ENCODE data around the gene TRIM44. TPM values are rescaled to one million over a fixed set of nuclear protein-coding genes. Genes with fewer than 3 reads are reported as not detected.
"Not testable (repeated sequence)": the region's sequence is repeated elsewhere in the genome, so short reads cannot be mapped to it uniquely, and the experiment has no call there.

TRIM44 gene
- total RNA-seq, 2 donors from 2014 or later = 45.8 to 53.1 TPM

GRCh38 chr11:35845860-35846259, 183.3 kb downstream of the TRIM44 start:
- H3K27ac Mint-ChIP-seq = no peak overlapping the region
- ATAC-seq (replicated peaks in 1 of 2) (peak; percentile 76 to 82), DNase-seq (peak; percentile 2 to 13)
- peaks cover 9% of the 10 kb centered on the region for H3K27me3 Mint-ChIP-seq (ENCODE audit: low read depth)
- no peaks in the 10 kb centered on the region for H3K4me1 Mint-ChIP-seq (ENCODE audit: low read depth)
- H3K36me3 Mint-ChIP-seq (ENCODE audit: insufficient read depth in 2 of 2) = no peaks in the 10 kb centered on the region
- H3K4me3 Mint-ChIP-seq = no peak overlapping the region
- no peaks in the 10 kb centered on the region for H3K9me3 Mint-ChIP-seq

GRCh38 chr11:35846874-35847273, 184.3 kb downstream of the TRIM44 start:
- Mint-ChIP-seq H3K27me3 (ENCODE audit: low read depth) (peaks cover 6% of the 10 kb centered on the region), H3K4me3 (no peak overlapping the region), H3K36me3 (ENCODE audit: insufficient read depth in 2 of 2) (no peaks in the 10 kb centered on the region), H3K27ac (no peak overlapping the region), H3K4me1 (ENCODE audit: low read depth) (no peaks in the 10 kb centered on the region), H3K9me3 (no peaks in the 10 kb centered on the region)
- ATAC-seq (replicated peaks in 1 of 2) (no peak), DNase-seq (no peak)

GRCh38 chr11:35847473-35847872, 184.9 kb downstream of the TRIM44 start:
- no peak overlapping the region for H3K4me3 Mint-ChIP-seq
- no peaks in the 10 kb centered on the region for H3K36me3 Mint-ChIP-seq (ENCODE audit: insufficient read depth in 2 of 2)
- H3K9me3 Mint-ChIP-seq = no peaks in the 10 kb centered on the region
- DNase-seq (no peak), ATAC-seq (replicated peaks in 1 of 2) (no peak)
- H3K27ac Mint-ChIP-seq = no peak overlapping the region
- H3K27me3 Mint-ChIP-seq (ENCODE audit: low read depth) = peaks cover 6% of the 10 kb centered on the region
- no peaks in the 10 kb centered on the region for H3K4me1 Mint-ChIP-seq (ENCODE audit: low read depth)

GRCh38 chr11:35848616-35849015, 186.0 kb downstream of the TRIM44 start:
- Mint-ChIP-seq H3K36me3 (ENCODE audit: insufficient read depth in 2 of 2) (no peaks in the 10 kb centered on the region), H3K27me3 (ENCODE audit: low read depth) (peaks cover 6% of the 10 kb centered on the region), H3K9me3 (no peaks in the 10 kb centered on the region), H3K27ac (no peak overlapping the region), H3K4me1 (ENCODE audit: low read depth) (no peaks in the 10 kb centered on the region), H3K4me3 (no peak overlapping the region)
- DNase-seq (no peak), ATAC-seq (replicated peaks in 1 of 2) (no peak)

- Mint-ChIP-seq H3K9me3 (no peaks in the 10 kb centered on the region), H3K27me3 (ENCODE audit: low read depth) (peaks cover 6% of the 10 kb centered on the region), H3K4me3 (no peak overlapping the region), H3K36me3 (ENCODE audit: insufficient read depth in 2 of 2) (no peaks in the 10 kb centered on the region), H3K4me1 (ENCODE audit: low read depth) (no peaks in the 10 kb centered on the region), H3K27ac (no peak overlapping the region)
- no peak for ATAC-seq (replicated peaks in 1 of 2)
- no peak for DNase-seq
These were observed 187.6 kb downstream of the TRIM44 start for GRCh38 chr11:35850191-35850590.

GRCh38 chr11:35851342-35851741, 188.8 kb downstream of the TRIM44 start:
- no peak for DNase-seq

GRCh38 chr11:35852056-35852455, 189.5 kb downstream of the TRIM44 start:
- no peaks in the 10 kb centered on the region for H3K4me1 Mint-ChIP-seq (ENCODE audit: low read depth)
- DNase-seq = no peak
- H3K36me3 Mint-ChIP-seq (ENCODE audit: insufficient read depth in 2 of 2) = no peaks in the 10 kb centered on the region
- H3K27me3 Mint-ChIP-seq (ENCODE audit: low read depth) = no peaks in the 10 kb centered on the region
- ATAC-seq (replicated peaks in 1 of 2) = no peak
- H3K27ac Mint-ChIP-seq = no peak overlapping the region
- peaks cover 0 to 2% of the 10 kb centered on the region in 2 donors for H3K9me3 Mint-ChIP-seq
- H3K4me3 Mint-ChIP-seq = no peak overlapping the region

More at GRCh38 chr11:35851342-35851741, 188.8 kb downstream of the TRIM44 start:
- H3K4me1 Mint-ChIP-seq (ENCODE audit: low read depth) = no peaks in the 10 kb centered on the region
- no peak for ATAC-seq (replicated peaks in 1 of 2)
- H3K9me3 Mint-ChIP-seq = peaks cover 0 to under 1% of the 10 kb centered on the region in 2 donors
- H3K36me3 Mint-ChIP-seq (ENCODE audit: insufficient read depth in 2 of 2) = no peaks in the 10 kb centered on the region
- H3K27ac Mint-ChIP-seq = no peak overlapping the region
- H3K27me3 Mint-ChIP-seq (ENCODE audit: low read depth) = peaks cover under 1% of the 10 kb centered on the region
- H3K4me3 Mint-ChIP-seq = no peak overlapping the region

GRCh38 chr11:35853971-35854370, 191.4 kb downstream of the TRIM44 start:
- peaks cover 0 to 2% of the 10 kb centered on the region in 2 donors for H3K9me3 Mint-ChIP-seq
- DNase-seq (no peak), ATAC-seq (replicated peaks in 1 of 2) (no peak)
- H3K27me3 Mint-ChIP-seq (ENCODE audit: low read depth) = no peaks in the 10 kb centered on the region
- no peaks in the 10 kb centered on the region for H3K36me3 Mint-ChIP-seq (ENCODE audit: insufficient read depth in 2 of 2)
- no peaks in the 10 kb centered on the region for H3K4me1 Mint-ChIP-seq (ENCODE audit: low read depth)
- H3K4me3 Mint-ChIP-seq = no peak overlapping the region
- H3K27ac Mint-ChIP-seq = no peak overlapping the region

GRCh38 chr11:35855671-35856070, 193.1 kb downstream of the TRIM44 start:
- Mint-ChIP-seq H3K4me1 (ENCODE audit: low read depth) (no peaks in the 10 kb centered on the region), H3K4me3 (no peak overlapping the region), H3K36me3 (ENCODE audit: insufficient read depth in 2 of 2) (no peaks in the 10 kb centered on the region), H3K9me3 (peaks cover 0 to 2% of the 10 kb centered on the region in 2 donors), H3K27me3 (ENCODE audit: low read depth) (no peaks in the 10 kb centered on the region), H3K27ac (no peak overlapping the region)
- ATAC-seq (replicated peaks in 1 of 2) (no peak), DNase-seq (no peak)

- no peaks in the 10 kb centered on the region for H3K36me3 Mint-ChIP-seq (ENCODE audit: insufficient read depth in 2 of 2)
- DNase-seq = no peak
These were observed 193.7 kb downstream of the TRIM44 start for GRCh38 chr11:35856259-35856658.

GRCh38 chr11:35856756-35857155, 194.2 kb downstream of the TRIM44 start:
- DNase-seq (no peak), ATAC-seq (replicated peaks in 1 of 2) (no peak)
- H3K27me3 Mint-ChIP-seq (ENCODE audit: low read depth) = no peaks in the 10 kb centered on the region
- H3K27ac Mint-ChIP-seq = no peak overlapping the region
- H3K4me1 Mint-ChIP-seq (ENCODE audit: low read depth) = no peaks in the 10 kb centered on the region
- H3K4me3 Mint-ChIP-seq = no peak overlapping the region
- H3K36me3 Mint-ChIP-seq (ENCODE audit: insufficient read depth in 2 of 2) = no peaks in the 10 kb centered on the region
- peaks cover 0 to 2% of the 10 kb centered on the region in 2 donors for H3K9me3 Mint-ChIP-seq

More at GRCh38 chr11:35856259-35856658, 193.7 kb downstream of the TRIM44 start:
- no peaks in the 10 kb centered on the region for H3K27me3 Mint-ChIP-seq (ENCODE audit: low read depth)
- no peaks in the 10 kb centered on the region for H3K4me1 Mint-ChIP-seq (ENCODE audit: low read depth)
- H3K9me3 Mint-ChIP-seq = peaks cover 0 to 2% of the 10 kb centered on the region in 2 donors
- ATAC-seq (replicated peaks in 1 of 2) = no peak
- H3K27ac Mint-ChIP-seq = no peak overlapping the region
- no peak overlapping the region for H3K4me3 Mint-ChIP-seq

- Mint-ChIP-seq H3K36me3 (ENCODE audit: insufficient read depth in 2 of 2) (no peaks in the 10 kb centered on the region), H3K27me3 (ENCODE audit: low read depth) (no peaks in the 10 kb centered on the region), H3K27ac (no peak overlapping the region), H3K4me1 (ENCODE audit: low read depth) (no peaks in the 10 kb centered on the region), H3K9me3 (peaks cover 0 to 2% of the 10 kb centered on the region in 2 donors), H3K4me3 (no peak overlapping the region)
- ATAC-seq (replicated peaks in 1 of 2) (no peak), DNase-seq (no peak)
These were observed 195.3 kb downstream of the TRIM44 start for GRCh38 chr11:35857922-35858321.

GRCh38 chr11:35859301-35859700, 196.7 kb downstream of the TRIM44 start:
- DNase-seq (no peak), ATAC-seq (replicated peaks in 1 of 2) (no peak)
- H3K4me1 Mint-ChIP-seq (ENCODE audit: low read depth) = no peaks in the 10 kb centered on the region
- H3K27ac Mint-ChIP-seq = no peak overlapping the region
- no peaks in the 10 kb centered on the region for H3K27me3 Mint-ChIP-seq (ENCODE audit: low read depth)
- H3K4me3 Mint-ChIP-seq = no peak overlapping the region
- no peaks in the 10 kb centered on the region for H3K36me3 Mint-ChIP-seq (ENCODE audit: insufficient read depth in 2 of 2)
- peaks cover 0 to 6% of the 10 kb centered on the region in 2 donors for H3K9me3 Mint-ChIP-seq

- not testable (repeated sequence) for H3K27ac Mint-ChIP-seq; H3K36me3 Mint-ChIP-seq (ENCODE audit: insufficient read depth in 2 of 2); H3K9me3 Mint-ChIP-seq
These were observed 197.6 kb downstream of the TRIM44 start for GRCh38 chr11:35860194-35860593.

More at GRCh38 chr11:35860194-35860593, 197.6 kb downstream of the TRIM44 start:
- not testable (repeated sequence) for H3K4me1 Mint-ChIP-seq (ENCODE audit: low read depth); DNase-seq; ATAC-seq (replicated peaks in 1 of 2); H3K4me3 Mint-ChIP-seq; H3K27me3 Mint-ChIP-seq (ENCODE audit: low read depth)

All from activated T-cell treated with anti-CD3 and anti-CD28 coated beads, Interleukin-2, amount 50 U/mL, for 72 hours (primary cell).